HG03439 (cell line): ENCODE results near the gene STARD10.

Source experiments
- ATAC-seq: cut with Tn5 transposase; IDR thresholded peaks from one replicate; pipeline ENCODE4 v1.9.1; 2021; ENCODE audit warnings: mild to moderate bottlenecking, moderate library complexity; ENCODE audit not compliant: unreplicated experiment

STARD10 gene

DNA sequence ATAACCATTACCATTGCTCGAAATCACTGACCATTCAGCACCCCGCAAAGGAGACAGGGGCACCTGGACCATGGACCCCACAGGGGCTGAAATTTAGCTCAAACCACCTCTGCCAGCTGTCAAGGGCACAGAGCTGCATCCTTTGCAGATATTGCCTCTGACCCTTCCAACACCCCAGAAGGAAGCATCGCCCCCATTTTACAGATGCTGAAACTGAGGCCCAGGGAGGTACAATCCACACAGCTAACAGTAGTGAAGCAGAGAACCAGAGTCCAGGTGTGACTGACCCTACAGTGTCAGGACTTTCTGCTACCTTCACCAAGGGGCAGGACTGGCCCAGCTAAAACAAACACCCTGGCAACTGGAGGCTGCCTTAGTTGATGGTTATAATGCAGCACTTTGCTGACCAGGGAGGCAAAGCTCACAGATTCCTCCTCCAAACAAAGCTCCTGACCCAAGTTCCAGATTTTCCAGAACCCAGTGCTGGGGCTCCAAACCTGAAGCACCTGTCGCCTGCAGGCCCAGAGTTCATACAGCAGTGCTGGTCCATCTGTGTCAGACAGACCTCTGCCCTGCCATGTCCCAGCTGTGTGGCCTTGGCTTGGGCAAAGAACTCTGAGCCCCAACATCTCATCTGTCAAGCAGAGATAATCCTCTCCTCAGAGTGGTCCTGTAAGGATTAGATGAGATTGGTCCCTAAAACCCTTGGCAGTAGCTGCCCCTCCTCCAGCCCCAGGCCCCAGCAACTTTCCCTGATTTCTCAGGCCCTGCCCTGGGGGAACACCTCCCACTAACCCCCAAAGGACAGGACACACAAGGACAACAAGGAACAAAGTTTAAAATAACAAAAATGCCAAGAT, 26.4 kb downstream of the STARD10 start:
- no peak for ATAC-seq

DNA sequence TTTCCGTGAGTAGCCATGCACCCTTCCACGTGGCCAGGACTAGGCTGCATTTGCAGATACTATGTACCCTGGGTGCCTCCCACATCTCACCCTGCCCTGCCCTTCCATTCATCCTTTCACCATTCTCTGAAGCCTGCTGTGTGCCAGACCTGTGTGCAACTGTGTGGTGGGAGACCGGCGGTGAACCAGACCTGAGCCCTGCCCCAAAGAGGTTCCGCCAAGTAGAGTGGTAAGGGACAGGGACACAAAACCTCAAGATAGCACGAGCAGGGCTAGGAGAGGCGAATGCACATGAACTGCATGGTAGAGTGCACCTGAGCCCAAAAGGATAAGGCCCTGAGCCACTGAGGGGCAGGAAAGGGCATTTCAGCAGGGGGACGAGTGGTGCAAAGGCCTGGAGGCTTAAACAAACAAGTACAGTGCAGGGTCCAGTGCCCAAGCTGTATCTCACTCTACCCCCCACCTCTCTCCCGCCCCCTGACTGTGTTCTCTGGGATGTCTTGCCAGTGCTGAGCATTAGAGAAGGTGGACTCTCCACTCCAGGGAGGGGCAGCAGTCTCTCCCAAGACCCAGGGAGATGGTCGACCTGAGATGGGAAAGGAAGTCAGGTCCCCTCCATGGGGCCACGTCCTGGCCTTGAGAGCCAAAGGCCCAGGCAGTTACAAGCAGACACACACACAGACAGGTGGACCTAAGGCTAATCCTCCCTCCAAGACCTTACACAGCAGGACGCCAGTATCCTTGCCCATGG, 27.5 kb downstream of the STARD10 start:
- ATAC-seq, result no peak

DNA sequence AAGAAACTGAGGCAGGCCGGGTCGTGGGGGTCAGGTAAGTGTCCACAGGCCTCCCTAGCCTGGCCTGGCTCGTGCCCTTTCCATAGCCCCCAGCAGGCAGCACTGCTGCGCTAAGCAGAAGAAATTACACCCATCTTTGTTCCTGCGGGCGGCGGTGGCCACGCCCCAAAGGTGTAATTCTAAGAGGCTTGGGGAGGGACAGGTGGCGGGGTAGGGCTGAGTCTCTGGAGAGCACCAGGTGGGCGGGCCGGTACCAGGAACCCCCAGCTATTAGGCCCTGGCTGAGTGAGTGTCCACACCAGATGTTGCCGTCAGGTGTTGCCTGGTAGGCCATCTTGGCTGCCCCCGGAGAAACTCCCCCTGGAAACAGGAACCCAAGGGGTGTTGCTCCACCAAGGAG, 29.3 kb downstream of the STARD10 start:
- ATAC-seq, result no peak

DNA sequence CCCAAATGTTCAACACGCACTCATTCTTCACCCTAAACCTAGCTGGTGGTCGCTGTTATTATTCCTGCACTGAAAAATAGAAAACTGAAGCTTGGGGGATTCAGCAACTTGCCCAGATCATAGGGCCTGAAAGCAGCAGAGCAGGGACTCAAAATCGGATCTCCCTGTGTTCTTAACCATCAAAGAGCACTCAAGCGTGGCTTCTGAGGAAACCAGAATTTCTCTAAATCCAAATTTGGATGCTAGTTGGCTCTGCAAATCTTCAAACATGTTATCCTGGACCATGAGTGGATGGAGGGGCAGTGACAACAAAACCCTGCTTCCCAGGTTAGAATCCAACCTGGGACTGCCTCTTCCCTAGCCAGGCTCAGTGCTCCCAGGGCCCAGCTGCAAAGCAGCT, 30.0 kb downstream of the STARD10 start:
- ATAC-seq, result no peak

DNA sequence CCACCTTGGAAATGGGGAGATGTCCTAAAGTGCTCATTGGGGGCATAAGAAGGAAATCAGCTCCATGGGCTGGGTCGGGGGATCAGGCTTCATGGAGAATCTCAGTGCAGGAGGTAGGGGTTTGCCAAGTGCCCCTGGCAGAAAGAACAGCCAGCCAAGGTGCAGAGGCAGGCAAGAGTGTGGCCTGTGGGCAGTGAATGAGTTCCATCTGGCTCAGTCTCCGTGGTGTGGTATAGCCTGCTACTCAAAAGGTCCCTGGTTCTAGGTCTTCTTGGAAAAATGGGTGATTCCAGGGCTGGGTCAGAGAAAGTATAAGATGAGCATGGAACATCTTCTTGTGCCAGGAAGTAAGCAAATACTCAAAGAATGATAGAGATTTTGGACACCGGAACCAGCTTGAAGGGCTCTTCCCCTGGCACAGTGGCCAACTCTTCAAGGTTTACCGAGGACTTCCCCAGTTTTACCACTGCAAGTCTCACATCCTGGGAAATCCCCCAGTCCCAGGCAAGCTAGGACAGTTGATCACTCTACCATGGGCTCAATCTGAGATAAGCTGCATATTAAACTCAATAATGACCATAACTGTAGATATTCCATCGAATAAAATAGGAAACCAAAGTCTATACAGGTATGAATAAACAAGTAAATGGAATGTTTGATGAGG, 31.1 kb downstream of the STARD10 start:
- no peak for ATAC-seq

DNA sequence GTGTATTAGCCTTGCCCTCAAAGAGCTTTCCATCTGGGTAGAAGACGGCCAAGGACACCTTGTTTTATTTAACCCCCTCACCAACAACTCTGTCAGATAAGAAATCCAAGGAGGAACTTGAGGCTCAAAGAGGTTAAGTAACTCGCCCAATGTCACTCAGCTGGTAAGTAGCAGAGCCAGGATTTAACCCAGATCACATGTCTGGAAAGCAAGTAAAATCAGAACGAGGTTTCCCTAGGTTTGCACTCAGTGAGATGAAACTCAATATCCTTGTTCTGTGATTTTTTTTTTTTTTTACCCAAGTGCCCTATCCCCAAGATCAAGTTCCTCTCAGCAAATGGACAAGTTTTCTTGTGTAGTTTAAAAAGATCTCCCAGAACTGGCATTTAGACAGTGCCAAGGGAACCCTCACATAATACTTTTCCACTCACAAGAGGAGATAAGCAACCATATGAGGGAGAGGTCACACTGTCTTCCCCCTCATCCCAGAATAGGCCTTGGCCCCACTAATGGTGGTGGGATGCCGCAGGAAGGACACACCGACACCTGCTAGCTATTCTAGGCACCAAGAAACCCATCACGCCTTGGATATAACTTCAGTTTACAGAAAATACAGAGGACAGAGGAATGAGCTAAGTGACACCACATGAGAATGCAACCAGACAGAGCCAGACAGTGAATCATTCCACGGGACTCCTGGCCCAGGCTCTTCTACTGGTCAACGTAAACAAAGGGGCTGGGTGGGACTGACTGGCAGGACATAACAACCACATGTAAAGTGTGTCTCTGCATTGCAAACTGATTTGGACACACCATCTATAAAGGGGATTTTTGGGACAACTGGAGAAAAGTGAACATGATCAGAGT, 33.1 kb downstream of the STARD10 start:
- ATAC-seq, result no peak

DNA sequence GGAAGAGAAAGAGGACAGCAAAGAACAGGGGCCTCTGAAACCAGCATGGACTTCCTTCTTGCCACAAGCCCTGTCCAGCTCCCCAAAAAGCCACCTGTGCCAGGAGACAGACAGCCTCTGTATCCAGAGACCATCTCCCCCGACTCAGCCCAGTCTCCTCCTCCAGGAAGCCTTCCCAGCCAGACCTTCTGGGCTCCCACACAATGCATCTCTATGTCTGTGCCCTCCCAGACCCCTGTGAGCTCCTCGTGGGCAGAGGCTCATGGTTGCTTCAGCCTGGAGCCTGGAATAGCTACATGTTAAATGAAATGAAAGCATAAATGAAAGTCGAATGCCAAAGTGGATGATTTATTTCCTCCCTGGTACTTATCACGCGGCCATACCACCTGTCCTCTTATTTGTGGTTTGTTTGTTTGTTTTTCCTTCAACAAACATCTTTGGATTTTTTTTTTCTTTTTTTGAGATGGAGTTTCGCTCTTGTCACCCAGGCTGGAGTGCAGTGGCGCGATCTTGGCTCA, 34.3 kb downstream of the STARD10 start:
- ATAC-seq, result no peak

DNA sequence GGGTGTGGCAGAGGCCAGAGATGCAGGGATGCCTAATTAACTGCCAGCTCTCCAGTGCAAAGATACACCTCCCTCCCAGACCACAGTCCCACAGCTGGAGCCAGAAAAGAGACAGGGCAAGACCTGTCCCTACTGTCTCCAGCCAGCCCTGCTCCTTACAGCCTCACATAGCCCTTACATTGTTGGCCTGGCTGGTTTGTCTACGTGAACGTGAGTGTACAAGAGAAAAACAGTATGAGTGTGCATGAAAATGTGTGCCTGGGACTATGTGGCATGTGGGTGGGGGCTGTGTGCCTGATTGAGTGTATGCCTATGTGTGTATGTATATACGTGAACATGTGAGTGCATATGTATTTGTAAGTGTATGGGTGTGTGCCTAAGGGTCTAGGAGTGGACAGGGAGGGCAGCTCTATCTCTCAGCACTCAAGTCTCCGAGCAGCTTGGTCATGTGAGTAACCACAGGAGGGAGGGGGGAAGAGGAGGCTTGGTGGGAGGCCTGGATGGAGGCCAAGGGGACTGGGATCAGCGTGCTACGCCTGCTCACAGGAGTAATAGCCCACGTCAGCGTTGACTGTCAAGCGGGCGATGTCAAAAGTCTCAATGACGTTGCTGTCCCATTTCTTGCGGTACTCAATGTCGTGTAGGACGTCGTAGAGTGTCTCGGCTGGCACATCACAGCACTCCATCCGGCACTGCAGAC, 35.0 kb downstream of the STARD10 start:
- ATAC-seq, result no peak

DNA sequence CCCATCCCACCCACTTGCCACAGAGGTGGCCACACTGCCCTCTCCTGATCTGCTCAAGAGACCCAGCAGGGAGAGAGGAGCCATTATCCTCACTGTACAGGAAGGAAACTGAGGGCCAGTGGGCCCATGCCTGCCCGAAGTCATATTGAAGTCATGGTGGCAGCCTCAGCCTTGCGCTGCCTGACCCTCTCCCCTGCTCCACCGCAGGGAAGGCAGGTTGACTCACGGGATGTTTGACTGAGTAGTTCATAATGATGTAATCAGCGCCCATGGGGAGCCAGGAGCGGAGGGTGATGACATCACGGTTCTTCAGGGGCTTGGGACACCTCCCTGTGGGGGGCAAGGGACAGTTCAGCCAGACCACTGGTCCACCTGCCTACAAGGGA, 35.5 kb downstream of the STARD10 start:
- ATAC-seq, result no peak

DNA sequence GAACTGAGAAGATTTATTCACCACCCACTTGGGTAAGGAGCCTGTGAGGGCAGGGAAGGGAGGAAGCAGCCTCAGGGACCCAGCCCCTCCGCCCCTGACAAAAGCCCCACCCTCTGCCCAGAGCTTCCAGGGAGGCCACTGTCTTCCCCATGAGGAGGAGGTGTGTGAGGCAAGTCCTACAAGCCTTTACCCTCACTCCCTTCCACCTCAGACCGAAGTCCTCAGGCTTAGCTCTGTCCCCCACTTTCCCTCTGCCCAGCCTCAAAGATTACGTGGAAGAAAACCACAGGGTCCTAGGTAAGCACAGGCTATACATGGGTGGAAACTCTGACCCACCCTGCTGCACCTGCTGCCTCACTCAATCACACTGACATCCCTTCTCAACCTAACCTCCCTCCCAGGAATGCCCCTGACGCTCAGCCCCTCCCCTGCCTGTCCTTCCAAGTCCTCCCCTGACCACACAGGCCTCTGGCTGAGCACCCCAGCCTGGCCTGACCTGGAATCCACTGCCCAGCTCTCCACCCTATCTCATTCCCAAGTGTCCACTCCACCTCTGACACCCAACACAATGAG, 38.0 kb downstream of the STARD10 start:
- no peak for ATAC-seq

DNA sequence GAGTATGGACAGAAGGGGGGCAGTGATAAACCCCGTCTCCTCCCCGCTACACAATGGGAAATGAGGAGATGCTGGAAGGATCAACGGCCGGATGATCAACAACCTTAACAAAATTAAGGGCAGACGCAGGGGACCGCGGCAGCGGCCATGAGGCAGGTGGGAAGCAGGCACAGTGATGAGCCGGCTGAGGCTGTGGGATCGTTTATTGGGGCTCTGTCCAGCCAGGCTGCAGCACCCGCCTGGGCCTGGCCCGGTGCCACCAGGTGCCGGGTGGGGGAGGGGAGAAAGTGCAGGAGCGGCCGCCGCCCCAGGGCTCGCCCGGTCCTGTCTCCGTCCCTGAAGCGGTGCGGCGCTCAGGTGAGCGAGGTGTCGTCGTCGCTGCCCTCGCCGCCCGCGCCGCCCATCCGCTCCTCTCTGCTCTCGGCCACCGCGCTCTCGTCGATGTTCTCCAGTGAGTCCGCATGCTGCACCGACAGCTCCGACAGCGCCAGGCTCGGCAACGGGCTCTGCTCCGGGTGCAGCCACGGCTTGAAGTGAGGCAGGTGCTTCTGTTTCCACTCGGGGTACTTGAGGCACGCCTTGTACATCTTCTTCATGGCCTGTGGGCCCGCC, 39.2 kb downstream of the STARD10 start:
- no peak for ATAC-seq

DNA sequence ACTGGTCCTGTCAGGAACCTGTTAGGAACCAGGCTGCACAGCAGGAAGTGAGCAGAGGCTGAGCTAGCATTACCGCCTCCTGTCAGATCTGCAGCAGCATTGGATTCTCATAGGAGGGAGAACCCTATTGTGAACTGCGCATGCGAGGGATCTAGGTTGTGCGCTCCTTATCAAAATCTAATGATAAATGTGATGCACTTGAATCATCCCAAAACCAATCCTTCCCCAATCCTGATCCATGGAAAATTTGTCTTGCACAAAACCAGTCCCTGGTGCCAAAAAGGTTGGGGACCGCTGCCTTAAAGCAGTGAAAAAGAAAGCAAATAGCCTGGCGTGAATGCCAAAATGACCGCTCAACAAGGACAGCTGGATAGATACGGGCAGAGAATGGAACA, 39.7 kb downstream of the STARD10 start:
- ATAC-seq, result no peak

DNA sequence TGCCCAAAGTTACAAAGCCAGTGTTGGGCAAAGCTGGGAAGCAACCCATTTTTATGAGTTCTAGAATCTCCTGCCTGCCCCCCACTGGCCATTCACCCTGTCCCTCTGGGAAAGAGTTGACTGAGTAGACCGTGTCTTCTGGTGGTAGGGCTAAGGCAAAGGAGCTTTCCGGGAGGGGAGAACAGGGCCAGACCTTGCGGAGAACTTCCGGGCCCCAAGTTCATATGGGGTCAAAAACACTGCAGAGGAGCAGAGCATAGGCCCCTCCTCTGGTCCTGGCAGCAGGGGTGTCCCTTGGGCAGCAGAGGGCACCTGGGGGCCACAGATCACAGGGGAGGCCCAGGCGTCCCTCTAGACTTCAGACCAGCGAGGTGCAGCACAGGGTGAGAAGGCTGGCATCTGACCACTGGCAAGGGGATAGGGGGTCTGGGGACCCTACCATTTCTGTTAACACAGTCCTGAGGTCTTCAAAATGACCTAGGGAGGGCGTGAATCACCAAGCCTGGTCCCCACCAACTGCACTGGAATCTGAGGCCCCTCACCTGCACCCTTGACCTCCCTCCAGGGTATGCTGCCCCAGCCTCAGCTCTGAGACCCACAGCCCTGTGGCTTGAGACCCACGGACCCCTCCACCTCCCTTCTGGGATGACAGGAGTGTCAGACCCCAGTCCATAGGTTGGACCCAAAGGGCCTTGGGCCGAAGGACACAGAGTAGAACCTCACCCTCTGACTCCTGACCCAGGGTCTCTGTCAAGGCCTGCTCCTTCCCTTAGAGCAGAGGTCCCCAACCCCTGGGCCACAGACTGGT, 40.3 kb downstream of the STARD10 start:
- no peak for ATAC-seq

DNA sequence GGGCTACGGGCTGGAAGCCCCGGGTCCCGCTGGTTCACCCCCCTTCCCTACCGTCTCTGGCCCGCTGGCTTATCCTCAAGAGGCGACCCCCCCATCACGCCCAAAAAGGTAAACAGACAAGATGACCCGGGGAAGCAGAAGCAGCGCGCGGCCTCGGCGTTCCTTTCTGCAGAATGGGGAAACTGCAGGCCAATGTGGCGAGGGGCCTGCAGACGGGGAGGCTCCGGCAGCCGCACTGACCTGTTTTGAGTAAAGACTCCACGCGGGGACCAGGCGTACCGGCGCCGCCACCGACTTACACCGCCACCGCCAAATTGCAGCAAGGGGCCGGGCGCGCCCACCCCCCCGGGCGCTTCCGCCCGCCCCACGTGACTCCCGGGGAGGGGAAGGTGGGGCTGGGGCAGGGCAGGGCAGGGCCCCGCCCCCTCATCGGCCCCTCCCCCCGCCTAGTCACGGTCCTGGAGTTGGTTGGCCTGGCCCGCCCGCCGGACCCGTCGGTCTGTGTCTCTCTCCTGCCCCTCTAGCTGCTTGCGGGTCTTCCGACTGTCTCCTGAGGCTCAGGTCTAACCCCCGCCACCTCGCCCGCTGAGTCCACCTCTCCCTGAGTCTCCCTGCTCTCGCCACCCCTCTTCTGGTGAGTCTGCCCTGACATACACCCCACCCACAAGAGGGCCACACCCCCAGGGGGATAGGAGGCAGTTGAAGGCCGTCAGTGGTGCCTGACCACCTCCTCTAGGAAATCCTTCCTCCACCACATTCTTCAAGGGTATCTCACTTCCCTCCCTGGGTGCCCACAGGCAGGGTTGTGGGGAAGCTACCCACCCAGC, 41.5 kb downstream of the STARD10 start, which contains the start of gene ARAP1:
ARAP1 (minus strand) TSS at position 321 of the 827 bp plus-strand sequence. CDS start 25,280 bp downstream, outside the sequence.
- ATAC-seq, result peak; percentile 47

DNA sequence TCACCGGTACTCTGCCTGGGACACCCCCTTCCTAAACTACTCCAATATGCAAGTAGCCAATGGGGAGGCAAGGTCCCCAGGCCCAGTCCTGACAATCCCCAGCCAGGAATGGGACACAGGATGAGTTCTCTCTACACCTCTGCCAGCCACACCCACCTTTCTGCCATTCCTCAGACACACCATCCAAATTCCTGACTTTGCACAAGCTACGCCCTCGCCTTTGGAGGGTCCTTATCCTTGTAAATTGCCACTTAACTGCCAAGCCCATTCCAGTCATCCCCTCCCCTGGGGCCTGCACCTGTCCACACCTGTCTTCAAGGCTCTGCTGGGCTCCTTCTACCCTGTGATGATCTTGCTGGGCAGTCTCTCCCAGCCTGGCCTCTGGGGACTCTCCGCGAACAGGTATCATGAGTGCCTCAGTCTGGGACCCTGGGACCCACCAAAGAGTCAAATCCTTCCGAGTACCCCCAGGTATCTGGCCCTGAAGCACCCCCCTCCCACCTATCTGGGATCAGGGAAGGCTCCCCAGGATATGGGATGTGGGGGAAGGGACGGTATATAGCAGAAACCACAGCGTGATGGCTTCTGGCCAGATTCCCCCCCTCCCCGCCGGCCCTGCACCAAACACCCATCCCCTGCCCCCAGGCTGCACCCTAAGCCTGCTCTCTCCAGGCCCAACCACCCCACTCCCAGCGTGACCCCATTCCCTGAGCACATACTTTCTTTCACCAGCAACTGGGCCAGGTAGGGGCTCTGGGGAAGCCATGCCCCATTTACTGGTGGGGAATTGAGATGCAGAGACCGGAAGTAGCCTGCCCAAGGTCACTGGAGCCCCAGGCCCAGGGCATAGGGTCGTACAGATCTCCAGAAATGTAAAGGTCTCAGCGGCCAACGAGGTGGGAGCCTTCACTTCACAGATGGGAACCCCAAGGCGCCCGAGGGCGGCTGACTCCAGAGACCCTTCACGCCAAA, 42.4 kb downstream of the STARD10 start:
- ATAC-seq, result no peak

DNA sequence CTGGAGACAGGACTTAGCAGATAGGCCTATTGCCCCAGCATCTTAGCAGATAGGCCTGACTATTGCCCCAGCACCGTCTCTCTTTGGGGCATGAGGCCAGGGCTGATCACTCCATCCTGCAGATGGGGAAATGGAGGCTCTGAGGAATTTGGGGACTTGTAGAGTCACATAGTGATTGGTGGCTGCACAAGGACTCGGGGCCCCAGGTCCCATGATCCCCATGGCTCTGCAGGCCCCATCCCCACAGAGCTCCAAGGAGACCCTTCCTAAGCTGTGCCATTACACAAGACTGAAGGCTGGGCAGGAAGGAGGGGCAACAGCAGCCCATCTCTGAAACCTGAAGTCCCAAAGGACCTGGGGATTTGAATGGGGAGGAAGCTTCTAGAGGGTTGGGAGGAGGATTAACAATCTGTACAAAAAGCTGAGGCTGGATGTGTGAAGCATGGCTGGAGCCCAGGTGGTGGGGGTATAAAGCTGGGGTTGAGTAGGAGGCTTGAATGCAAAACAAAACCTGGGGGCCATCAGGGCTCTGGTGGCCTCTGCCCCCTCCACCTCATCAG, 43.2 kb downstream of the STARD10 start:
- no peak for ATAC-seq
